ENCODE measurements around the gene HCFC2. TPM values are rescaled to one million over a fixed set of nuclear protein-coding genes. Genes with fewer than 3 reads are reported as not detected.

Gene HCFC2
- total and polyA plus RNA-seq, 2 of the 8 experiments (the other 6 are each of a cell fraction or from before 2014, with no cell fraction given) = 0.62 to 1.8 TPM

DNA sequence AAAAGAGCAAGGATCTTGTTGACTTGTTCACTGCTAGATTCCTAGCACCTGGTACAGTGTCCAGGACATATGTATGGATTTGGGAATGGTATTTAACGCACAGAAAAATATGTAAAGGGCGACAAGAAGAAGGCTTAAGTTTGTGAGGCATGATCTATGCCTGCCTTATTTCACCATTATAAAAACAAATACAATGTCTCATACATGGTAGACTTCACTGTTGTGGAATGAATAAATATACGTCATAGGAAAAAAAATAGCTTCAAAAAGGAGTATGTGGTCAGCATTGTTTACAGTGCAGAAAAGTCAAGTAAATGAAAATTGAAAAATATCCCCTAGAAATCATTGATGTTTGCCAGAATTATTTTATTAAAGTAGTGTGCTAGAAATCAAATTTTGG lies 30.0 kb downstream of the HCFC2 start (continued):
- TF ChIP-seq CHD7 (IDR thresholded peaks at IDR 0.05; ENCODE audit: insufficient replicate concordance, low read length) = no peak
- no peak for TF ChIP-seq PHF8 (conservative IDR thresholded peaks at IDR 0.05; ENCODE audit: low read depth, low read length)
- no peak for TF ChIP-seq E2F6 (IDR thresholded peaks at IDR 0.05)
- TF ChIP-seq FOSL1 (IDR thresholded peaks at IDR 0.05; ENCODE audit: insufficient read depth, low read depth, low read length) = no peak
- no peak for TF ChIP-seq JUN (IDR thresholded peaks at IDR 0.05; ENCODE audit: low read depth, low read length)
- no peak for TF ChIP-seq TAF7 (optimal IDR thresholded peaks at IDR 0.05; ENCODE audit: borderline replicate concordance, low read depth, low read length)
- no peak for TF ChIP-seq SP4 (IDR thresholded peaks at IDR 0.05; ENCODE audit: low read length)
- no peak for TF ChIP-seq EGR1 (IDR thresholded peaks at IDR 0.05; ENCODE audit: borderline replicate concordance, low read depth, low read length)
- no peak for TF ChIP-seq CEBPB (IDR thresholded peaks at IDR 0.05; ENCODE audit: low read depth, low read length)

Data from H1 (cell line).